ENCODE results near the gene BMP4. TPM values are rescaled to one million over a fixed set of nuclear protein-coding genes. Genes with fewer than 3 reads are reported as not detected.

BMP4 gene
- total RNA-seq, 1 donor from 2014 or later: 33.1 TPM

DNA sequence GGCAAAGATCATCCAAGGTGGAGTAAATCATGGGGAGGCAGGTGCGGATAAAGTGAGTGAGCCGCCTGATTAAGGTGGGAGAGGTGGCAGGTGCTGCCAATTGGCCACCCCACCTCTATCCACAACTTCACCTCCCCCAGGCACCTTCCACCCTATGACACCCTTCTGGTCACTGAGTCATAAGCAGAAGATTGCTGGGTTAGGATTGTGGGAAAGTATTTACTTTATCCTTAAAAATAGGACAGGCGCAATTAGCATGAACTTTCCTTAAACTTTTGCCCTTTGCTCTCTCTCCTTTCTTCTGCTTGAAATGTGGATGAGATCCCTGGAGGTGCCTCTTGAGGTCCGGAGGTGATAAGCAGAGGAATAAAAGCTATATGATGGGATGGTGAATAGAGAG lies 14.9 kb upstream of the BMP4 start:
- Histone ChIP-seq H3K36me3 (no peaks in the 10 kb centered on the region), H3K4me3 (no peak overlapping the region), H3K4me1 (no peaks in the 10 kb centered on the region), H3K9me3 (no peaks in the 10 kb centered on the region), H3K27ac (no peak overlapping the region), H3K27me3 (no peaks in the 10 kb centered on the region)
- TF ChIP-seq, protein P1, sequence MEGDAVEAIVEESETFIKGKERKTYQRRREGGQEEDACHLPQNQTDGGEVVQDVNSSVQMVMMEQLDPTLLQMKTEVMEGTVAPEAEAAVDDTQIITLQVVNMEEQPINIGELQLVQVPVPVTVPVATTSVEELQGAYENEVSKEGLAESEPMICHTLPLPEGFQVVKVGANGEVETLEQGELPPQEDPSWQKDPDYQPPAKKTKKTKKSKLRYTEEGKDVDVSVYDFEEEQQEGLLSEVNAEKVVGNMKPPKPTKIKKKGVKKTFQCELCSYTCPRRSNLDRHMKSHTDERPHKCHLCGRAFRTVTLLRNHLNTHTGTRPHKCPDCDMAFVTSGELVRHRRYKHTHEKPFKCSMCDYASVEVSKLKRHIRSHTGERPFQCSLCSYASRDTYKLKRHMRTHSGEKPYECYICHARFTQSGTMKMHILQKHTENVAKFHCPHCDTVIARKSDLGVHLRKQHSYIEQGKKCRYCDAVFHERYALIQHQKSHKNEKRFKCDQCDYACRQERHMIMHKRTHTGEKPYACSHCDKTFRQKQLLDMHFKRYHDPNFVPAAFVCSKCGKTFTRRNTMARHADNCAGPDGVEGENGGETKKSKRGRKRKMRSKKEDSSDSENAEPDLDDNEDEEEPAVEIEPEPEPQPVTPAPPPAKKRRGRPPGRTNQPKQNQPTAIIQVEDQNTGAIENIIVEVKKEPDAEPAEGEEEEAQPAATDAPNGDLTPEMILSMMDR (IDR thresholded peaks at IDR 0.05): no peak
- DNase-seq (ENCODE audit: low spot score in 2 of 2): no peak
- intact Hi-C loops (cut with DNase I): no loop called here

DNA sequence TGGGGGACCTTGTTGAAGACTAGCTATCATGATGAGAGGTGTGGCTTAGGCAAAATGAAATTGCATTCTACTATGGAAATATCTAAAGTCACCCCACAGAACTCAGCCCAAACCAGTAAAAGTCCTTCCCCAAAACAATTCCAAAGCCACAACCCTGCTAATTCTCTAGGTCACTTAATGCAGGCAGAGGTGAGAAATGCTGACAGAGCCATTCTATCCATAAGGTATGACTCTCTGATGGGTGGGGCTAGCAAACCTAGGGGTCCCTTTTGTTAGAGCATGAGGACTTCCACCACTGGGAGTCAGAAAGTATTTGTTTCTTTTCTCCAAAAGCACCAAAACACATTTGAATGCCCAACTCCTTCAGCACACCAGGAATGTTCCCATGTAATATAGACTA lies 12.7 kb upstream of the BMP4 start:
- DNase-seq (ENCODE audit: low spot score in 2 of 2): no peak
- no peak overlapping the region for H3K27ac ChIP-seq
- TF ChIP-seq, protein P1 (IDR thresholded peaks at IDR 0.05): no peak
- no peaks in the 10 kb centered on the region for H3K4me1 ChIP-seq
- intact Hi-C loops (cut with DNase I): no loop called here
- no peaks in the 10 kb centered on the region for H3K36me3 ChIP-seq
- H3K9me3 ChIP-seq: no peaks in the 10 kb centered on the region
- no peaks in the 10 kb centered on the region for H3K27me3 ChIP-seq
- no peak overlapping the region for H3K4me3 ChIP-seq

DNA sequence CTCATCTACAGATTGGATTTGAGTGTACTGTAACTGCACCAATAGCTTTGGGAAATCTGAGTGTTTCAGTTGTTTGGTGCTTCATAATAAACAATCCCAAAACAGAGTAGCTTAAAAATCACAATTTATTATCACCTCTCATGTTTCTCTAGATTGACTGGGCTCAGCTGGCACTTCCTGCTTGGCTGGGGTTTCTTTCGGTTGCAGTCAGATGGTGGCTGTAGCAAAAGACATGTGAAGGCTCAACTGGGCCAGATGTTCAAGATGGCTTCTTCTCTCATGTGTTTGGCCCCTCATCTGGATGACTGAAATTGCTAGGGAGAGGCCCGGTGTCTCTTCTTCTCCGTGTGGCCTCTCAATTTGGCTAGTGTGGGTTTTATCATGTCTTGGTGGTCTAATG lies 12.1 kb upstream of the BMP4 start:
- H3K27me3 ChIP-seq: no peaks in the 10 kb centered on the region
- DNase-seq (ENCODE audit: low spot score in 2 of 2): no peak
- no peak overlapping the region for H3K4me3 ChIP-seq
- no peaks in the 10 kb centered on the region for H3K9me3 ChIP-seq
- no peaks in the 10 kb centered on the region for H3K4me1 ChIP-seq
- no peaks in the 10 kb centered on the region for H3K36me3 ChIP-seq
- no peak overlapping the region for H3K27ac ChIP-seq
- intact Hi-C loops (cut with DNase I): no loop called here
- TF ChIP-seq, protein P1 (IDR thresholded peaks at IDR 0.05): no peak

DNA sequence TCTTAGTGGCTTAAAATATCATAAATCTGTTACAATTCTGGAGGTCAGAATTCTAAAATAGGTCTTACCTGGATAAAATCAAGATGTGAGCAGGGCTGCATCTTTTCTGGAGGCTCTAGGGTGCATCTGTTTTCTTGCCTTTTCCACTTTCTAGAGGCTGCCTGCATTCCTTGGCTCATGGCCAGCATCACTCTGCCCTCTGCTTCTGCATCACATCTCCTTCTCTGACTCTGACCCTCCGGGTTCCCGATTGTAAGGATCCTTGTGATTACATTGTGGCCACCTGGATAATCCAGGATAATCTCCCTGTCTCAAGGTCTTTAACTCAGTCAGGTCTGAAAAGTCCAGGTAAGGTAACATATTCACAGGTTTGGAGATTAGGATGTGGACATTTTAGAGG lies 11.0 kb upstream of the BMP4 start:
- H3K27me3 ChIP-seq: no peaks in the 10 kb centered on the region
- no peaks in the 10 kb centered on the region for H3K9me3 ChIP-seq
- DNase-seq (ENCODE audit: low spot score in 2 of 2): no peak
- no peaks in the 10 kb centered on the region for H3K36me3 ChIP-seq
- intact Hi-C loops (cut with DNase I): no loop called here
- H3K27ac ChIP-seq: no peak overlapping the region
- TF ChIP-seq, protein P1 (IDR thresholded peaks at IDR 0.05): no peak
- H3K4me1 ChIP-seq: no peaks in the 10 kb centered on the region
- H3K4me3 ChIP-seq: no peak overlapping the region

DNA sequence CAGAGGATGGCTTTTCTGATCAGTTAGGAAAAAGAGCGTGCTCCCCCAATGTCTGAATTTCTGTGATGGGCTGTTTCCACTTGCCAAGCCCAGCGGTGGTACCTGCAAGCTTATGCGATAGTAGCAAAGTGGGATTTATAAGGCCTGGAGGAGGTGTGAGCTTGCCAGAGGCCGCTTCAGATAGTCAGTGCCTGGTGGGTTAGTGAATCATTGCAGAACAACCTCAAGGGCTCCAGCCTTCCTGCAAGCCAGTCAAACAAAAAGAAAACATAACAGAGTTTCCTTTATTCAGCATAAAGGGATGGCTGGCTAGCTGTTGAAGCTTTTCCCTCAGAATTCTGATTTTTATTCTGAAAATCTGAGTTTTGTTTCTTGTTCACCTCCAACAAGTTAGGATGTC lies 7.6 kb upstream of the BMP4 start:
- H3K27ac ChIP-seq: no peak overlapping the region
- no peak for DNase-seq (ENCODE audit: low spot score in 2 of 2)
- no peaks in the 10 kb centered on the region for H3K36me3 ChIP-seq
- no peaks in the 10 kb centered on the region for H3K4me1 ChIP-seq
- TF ChIP-seq, protein P1 (IDR thresholded peaks at IDR 0.05): no peak
- peak overlapping the region in 1 of 2 donors; percentile 60 for H3K4me3 ChIP-seq
- intact Hi-C loops (cut with DNase I): no loop called here
- H3K9me3 ChIP-seq: no peaks in the 10 kb centered on the region
- no peaks in the 10 kb centered on the region for H3K27me3 ChIP-seq
